Naive thymus-derived CD8-positive, alpha-beta T cell (primary cell): ENCODE measurements around the gene DIPK1B. TPM values are rescaled to one million over a fixed set of nuclear protein-coding genes. Genes with fewer than 3 reads are reported as not detected.
"Not testable (repeated sequence)": the region's sequence is repeated elsewhere in the genome, so short reads cannot be mapped to it uniquely, and the experiment has no call there.

ENCODE experiments used
- ATAC-seq, 2 donors: fragments of 150-1000 bp; cut with Tn5 transposase in 1 of 2; sonication (Bioruptor Pico), chemical (Tn5 transposase) in 1 of 2; 1 replicate in 1 of 2; 2 replicates in 1 of 2; pipeline ENCODE4 v1.10.0; 2021; ENCODE audit warnings: mild to moderate bottlenecking in 2 of 2, moderate library complexity in 2 of 2
- POLR2A ChIA-PET: fragments of 350-600 bp; sonication (Branson Sonifier 250); formaldehyde crosslinking; loops from one replicate; lab custom pipeline; 2021; ENCODE audit warnings: antibody characterized with exemption; lab: Charles Lee
- DNase-seq, 10 donors: peaks; one replicate each; pipeline versions ENCODE4 v3.0.0 to v3.0.0-alpha.2; 2020 to 2022
- H3K27ac Mint-ChIP-seq, 10 donors: one replicate each; pipeline ENCODE4 v1.8.0; 2020 to 2022; ENCODE audit warnings: mild to moderate bottlenecking in 10 of 10, mixed read lengths in 10 of 10, moderate library complexity in 4 of 10, inconsistent platforms in 1 of 10
- H3K27me3 Mint-ChIP-seq, 5 donors: one replicate each; pipeline ENCODE4 v1.8.0; 2021 to 2022; ENCODE audit warnings: mixed read lengths in 5 of 5
- H3K36me3 Mint-ChIP-seq, 3 donors: one replicate each; pipeline ENCODE4 v1.8.0; 2020 to 2022; ENCODE audit warnings: mixed read lengths in 3 of 3, mild to moderate bottlenecking in 2 of 3, inconsistent platforms in 1 of 3
- H3K4me1 Mint-ChIP-seq, 4 donors: one replicate each; pipeline ENCODE4 v1.8.0; 2021 to 2022; ENCODE audit warnings: mixed read lengths in 4 of 4
- H3K4me3 Mint-ChIP-seq, 10 donors: one replicate each; pipeline ENCODE4 v1.8.0; 2020 to 2022; ENCODE audit warnings: mild to moderate bottlenecking in 10 of 10, mixed read lengths in 10 of 10, moderate library complexity in 6 of 10, inconsistent platforms in 1 of 10
- H3K9me3 Mint-ChIP-seq, 9 donors: one replicate each; pipeline ENCODE4 v1.8.0; 2020 to 2022; ENCODE audit warnings: mixed read lengths in 9 of 9, mild to moderate bottlenecking in 3 of 9, inconsistent platforms in 1 of 9, moderate library complexity in 1 of 9
- polyA plus RNA-seq, 3 donors: library from polyadenylated mRNA; unstranded; fragments of 300-500 nt; fragmentation: Illumina TruSeq; gene quantifications; one replicate each; pipeline ENCODE4 v1.2.3, GENCODE V29; 2021
- total RNA-seq, 8 experiments: library from RNA in 2 of 8; stranded (reverse) in 2 of 8; gene quantifications; one replicate each; pipeline ENCODE4 v1.2.3 and lab custom pipeline; 2021 to 2026

DIPK1B gene
- total and polyA plus RNA-seq, 5 experiments from 2014 or later: 0.07 to 1.1 (median 0.58) TPM; not detected in 2

DNA sequence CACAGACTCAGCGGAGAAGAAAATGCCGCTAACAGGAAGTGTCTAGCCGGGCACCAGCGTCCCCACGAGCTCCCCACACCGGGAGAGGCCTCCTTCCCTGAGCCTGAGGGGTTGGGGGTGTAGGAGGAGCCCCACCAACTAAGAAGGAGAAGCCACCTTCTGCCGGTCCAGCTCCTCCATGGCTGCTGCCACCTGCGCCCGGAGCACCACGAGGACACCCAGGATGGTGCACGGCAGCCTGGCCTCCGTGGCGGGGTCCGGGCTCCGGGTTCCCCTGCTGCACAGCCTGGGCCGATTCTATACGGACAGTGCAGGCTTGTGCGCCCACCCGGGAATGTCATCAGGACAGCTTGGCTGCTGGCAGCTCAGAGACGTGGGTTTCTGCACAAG is 45.4 kb downstream of the DIPK1B start:
- H3K27me3 Mint-ChIP-seq: peaks cover 0 to 25% (median 3%) of the 10 kb centered on the region in 5 donors
- peaks cover 0 to 7% (median 2%) of the 10 kb centered on the region in 4 donors for H3K4me1 Mint-ChIP-seq
- H3K36me3 Mint-ChIP-seq: peaks cover 0 to 1% (median under 1%) of the 10 kb centered on the region in 3 donors
- H3K4me3 Mint-ChIP-seq: no peak overlapping the region
- POLR2A ChIA-PET: interaction anchor here (0.7 to 2.3 kb wide), 2 partner anchors 30 to 461 kb away, joined by 4 to 8 read pairs; no protein-coding TSS in a partner anchor
- H3K9me3 Mint-ChIP-seq: peaks cover under 1 to 11% (median 3%) of the 10 kb centered on the region in 9 donors
- DNase-seq (peak in 1 of 10 donors; percentile 45), ATAC-seq (no peak)
- no peak overlapping the region for H3K27ac Mint-ChIP-seq

DNA sequence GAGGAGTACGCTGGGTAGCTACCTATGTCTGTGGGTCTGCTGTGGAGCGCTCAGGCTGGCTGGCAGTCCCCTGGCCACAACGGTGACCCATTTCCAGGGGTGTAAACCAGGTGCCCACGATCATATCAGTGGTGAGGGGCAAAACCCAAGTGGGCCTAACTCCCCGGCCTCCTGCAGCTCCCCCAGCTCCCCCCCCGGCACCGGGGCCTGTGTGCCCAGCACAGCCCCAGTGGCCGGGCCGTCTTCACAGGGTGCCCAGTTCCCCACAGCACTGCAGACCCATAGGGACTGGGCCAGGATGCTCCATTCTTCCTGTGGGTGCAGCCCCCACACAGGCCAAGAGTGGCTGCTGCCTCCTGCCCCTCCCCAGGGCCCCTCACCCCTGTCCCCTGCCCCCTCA is 46.6 kb downstream of the DIPK1B start:
- Mint-ChIP-seq H3K27ac (no peak overlapping the region), H3K27me3 (peaks cover 0 to 28% (median 3%) of the 10 kb centered on the region in 5 donors), H3K4me3 (no peak overlapping the region), H3K36me3 (no peaks in the 10 kb centered on the region), H3K4me1 (peaks cover 0 to 7% (median 2%) of the 10 kb centered on the region in 4 donors), H3K9me3 (peaks cover 0 to 9% (median 0%) of the 10 kb centered on the region in 9 donors)
- DNase-seq (peak in 1 of 10 donors; percentile 21), ATAC-seq (no peak)
- POLR2A ChIA-PET: interaction anchor here (0.6 to 0.7 kb wide), 2 partner anchors 15 to 281 kb away, joined by 3 read pairs; no protein-coding TSS in a partner anchor

DNA sequence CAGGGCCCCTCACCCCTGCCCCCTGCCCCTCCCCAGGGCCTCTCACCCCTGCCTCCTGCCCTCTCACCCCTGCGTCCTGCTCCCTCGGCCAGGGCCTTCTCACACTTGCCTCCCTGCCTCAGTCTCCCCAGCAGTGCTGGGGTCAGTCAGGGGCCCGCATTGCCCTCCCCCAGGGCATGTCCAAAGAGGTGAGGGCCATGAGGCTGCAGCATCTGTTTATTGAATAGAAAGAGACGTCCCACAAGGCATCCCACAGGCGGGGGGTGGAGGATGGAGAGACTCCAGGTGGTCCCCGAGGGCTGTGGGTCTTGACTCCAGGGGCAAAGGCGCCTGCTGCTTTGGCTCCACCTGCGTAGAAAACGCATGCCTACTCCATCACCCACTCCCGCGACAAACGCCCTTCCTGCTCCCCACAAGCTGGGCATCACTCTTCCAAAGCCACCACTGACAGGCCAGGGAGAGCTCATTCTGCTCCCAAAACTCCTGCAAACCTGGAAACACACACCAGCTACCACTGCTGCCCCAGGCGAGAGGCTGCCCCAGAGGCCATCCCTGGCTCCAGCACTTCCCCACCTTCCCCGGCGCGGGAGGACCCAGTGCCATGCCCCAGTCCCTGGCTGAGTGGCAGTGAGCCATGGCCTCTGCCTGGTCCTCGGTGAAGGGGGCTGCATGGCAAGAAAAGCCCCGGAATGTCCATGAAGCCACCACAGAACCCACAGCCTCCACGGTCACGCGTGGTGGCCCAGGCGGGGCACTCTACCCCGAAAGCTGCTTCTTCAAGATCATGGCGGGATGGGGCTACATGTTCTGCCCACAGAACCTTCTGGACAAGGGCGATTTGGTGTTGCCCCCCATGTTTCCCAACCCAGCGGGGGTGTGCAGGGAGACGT is 47.3 kb downstream of the DIPK1B start:
- Mint-ChIP-seq H3K9me3 (peaks cover 0 to 9% (median 0%) of the 10 kb centered on the region in 9 donors), H3K27me3 (peaks cover 0 to 28% (median 3%) of the 10 kb centered on the region in 5 donors), H3K4me3 (peak overlapping the region in 1 of 10 donors; percentile 19), H3K4me1 (peaks cover 0 to 5% (median 2%) of the 10 kb centered on the region in 4 donors), H3K27ac (no peak overlapping the region), H3K36me3 (no peaks in the 10 kb centered on the region)
- ATAC-seq (no peak), DNase-seq (peak in 1 of 10 donors; percentile 38)
- POLR2A ChIA-PET: interaction anchor here (0.5 kb wide), 1 partner anchor 355 kb away, joined by 3 read pairs; no protein-coding TSS in a partner anchor

DNA sequence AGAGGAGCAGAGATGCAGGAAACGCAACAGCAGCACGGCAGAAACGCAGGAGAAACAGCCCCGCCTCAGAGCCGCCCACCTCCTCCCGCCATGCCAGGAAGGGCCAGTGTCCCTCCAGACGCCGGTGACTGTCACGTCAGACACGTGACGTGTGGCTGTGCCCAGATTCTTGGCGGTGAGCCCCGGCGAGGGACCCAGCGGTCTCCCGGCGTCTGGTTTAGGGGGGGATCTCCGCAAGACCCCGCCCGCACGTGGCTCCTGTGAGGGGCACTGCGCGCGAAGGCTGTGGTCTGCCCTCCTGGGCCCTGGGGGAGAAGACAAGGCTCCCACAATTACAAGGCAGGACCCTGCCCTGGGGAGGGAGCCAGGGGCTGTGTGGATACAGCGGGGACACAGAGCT is 48.1 kb downstream of the DIPK1B start:
- H3K27ac Mint-ChIP-seq: no peak overlapping the region
- H3K36me3 Mint-ChIP-seq: no peaks in the 10 kb centered on the region
- DNase-seq (peak in 1 of 10 donors; percentile 55), ATAC-seq (no peak)
- H3K9me3 Mint-ChIP-seq: peaks cover 0 to 9% (median 0%) of the 10 kb centered on the region in 9 donors
- peak overlapping the region in 1 of 10 donors; percentile 19 for H3K4me3 Mint-ChIP-seq
- H3K27me3 Mint-ChIP-seq: peaks cover 0 to 29% (median 3%) of the 10 kb centered on the region in 5 donors
- H3K4me1 Mint-ChIP-seq: peaks cover 0 to 5% (median 2%) of the 10 kb centered on the region in 4 donors
- POLR2A ChIA-PET: no interaction called here

DNA sequence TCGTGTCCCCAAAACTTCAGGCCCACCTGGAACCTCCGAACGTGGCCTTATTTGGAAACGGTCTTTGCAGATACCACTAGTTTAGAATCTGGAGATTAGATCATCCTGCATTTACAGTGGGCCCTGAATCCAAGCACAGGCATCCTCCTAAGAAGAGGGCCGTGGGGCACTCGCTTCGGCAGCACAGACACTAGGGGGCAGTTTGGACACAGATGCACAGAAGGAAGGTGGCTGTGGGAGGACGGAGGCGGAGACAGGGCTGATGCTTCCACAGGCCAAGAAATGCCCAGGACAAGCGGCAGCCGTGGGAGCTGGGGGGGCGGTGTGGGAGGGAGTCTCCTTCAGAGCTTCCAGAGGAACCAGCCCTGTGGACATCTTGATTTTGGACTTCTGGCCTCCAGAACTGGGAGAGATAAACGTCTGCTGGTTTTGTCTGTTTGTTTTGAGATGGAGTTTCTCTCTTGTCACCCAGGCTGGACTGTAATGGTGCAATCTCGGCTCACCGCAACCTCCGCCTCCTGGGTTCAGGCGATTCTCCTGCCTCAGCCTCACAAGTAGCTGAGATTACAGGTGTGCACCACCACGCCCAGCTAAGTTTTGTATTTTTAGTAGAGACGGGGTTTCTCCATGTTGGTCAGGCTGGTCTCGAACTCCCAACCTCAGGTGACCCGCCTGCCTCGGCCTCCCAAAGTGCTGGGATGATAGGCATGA is 48.6 kb downstream of the DIPK1B start:
- POLR2A ChIA-PET: interaction anchor here (0.7 kb wide), 1 partner anchor 274 kb away, joined by 3 read pairs; no protein-coding TSS in a partner anchor
- peak overlapping the region in 1 of 10 donors; percentile 39 for H3K4me3 Mint-ChIP-seq
- ATAC-seq, H3K27ac Mint-ChIP-seq, H3K9me3 Mint-ChIP-seq, H3K4me1 Mint-ChIP-seq, H3K36me3 Mint-ChIP-seq: not testable (repeated sequence)
- DNase-seq: peak in 1 of 10 donors; percentile 57
- peaks cover 0 to 26% (median 5%) of the 10 kb centered on the region in 5 donors for H3K27me3 Mint-ChIP-seq

DNA sequence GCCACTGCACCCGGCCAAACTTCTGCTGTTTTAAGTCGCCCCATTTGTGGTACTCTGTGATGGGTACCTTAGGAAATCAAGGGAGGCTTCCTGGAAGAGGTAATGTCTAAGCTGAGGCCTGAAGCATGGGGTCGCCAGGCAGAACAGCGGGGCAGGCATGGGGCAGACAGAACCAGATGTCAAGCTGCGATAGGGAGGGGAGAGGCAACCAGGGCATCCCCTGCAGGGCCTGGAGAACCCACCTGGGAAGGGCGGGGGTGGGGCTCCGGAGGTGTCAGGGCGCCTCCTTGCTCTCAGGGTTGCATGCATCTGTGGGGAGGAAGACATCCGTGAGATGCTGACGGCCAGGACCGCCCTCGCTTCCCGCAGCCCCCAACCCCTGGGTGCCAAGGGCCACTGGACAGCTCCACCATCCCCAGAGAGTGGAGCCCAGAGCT is 49.2 kb downstream of the DIPK1B start:
- Mint-ChIP-seq H3K36me3 (no peaks in the 10 kb centered on the region), H3K27me3 (peaks cover 0 to 21% (median 6%) of the 10 kb centered on the region in 5 donors), H3K4me1 (peaks cover 0 to 13% (median 2%) of the 10 kb centered on the region in 4 donors), H3K4me3 (no peak overlapping the region), H3K27ac (no peak overlapping the region), H3K9me3 (peaks cover 0 to 2% (median 0%) of the 10 kb centered on the region in 9 donors)
- POLR2A ChIA-PET: interaction anchor here (0.7 kb wide), 1 partner anchor 274 kb away, joined by 3 read pairs; no protein-coding TSS in a partner anchor
- ATAC-seq (no peak), DNase-seq (no peak)

DNA sequence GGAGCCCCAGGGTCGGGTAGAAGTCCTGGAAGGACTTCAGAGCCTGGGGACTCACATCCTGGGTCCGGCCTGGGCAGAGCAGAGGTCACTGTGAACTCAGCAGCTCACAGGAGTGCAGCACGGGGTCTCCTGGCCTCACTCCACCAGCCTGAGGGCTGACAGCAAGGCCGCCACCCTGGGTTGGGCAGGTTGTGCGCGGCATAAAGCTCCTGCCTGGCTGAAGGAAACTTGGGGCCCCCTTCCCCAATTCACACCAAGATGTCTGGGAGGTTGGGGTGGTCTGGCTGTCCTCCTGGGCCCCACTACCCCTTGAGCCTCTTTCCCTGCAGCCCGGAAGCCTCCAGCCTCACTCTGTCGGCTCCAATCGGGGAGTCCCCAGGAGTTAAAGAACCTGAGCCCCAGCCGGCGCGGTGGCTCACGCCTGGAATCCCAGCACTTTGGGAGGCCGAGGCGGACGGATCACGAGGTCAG is 49.9 kb downstream of the DIPK1B start:
- POLR2A ChIA-PET: interaction anchor here (0.7 kb wide), 1 partner anchor 12 kb away, joined by 3 read pairs; no protein-coding TSS in a partner anchor

DNA sequence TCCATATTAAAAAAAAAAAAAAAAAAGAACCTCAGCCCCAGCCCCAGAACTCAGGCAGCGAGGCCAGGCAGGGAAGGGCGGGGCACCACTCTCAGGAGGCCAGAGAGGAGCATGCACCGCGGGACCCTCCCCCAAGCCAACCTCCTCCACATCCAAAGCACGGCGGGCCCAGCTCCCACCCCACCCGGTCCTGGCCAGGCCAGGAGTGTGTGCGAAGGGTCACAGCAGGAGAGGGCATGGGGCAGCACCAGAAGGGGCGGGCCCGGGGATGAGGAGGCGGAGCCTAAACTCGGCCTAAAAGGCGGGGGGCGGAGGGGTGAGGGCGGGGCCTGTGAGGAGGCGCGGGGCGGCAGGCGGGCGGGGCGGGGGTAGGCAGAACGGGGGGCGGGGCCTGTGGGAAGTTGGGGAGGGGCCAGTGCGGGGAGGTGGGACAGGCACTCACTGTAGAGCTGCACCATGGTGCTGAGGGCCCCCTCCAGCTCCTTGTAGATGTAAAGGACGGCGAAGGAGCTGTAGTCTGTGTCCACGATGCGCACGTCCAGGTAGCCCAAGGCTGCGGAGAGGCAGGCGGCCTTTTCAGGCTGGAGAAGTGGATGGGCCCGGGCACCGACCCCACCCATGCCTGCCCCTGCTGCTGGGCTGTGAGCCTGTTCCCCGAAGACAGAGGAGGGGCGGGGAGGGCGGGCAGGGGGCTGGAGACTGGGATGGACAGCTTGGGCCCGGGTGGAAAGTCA is 50.7 kb downstream of the DIPK1B start:
- ATAC-seq: peak; percentile 25 to 41
- peak overlapping the region in 2 of 10 donors; percentile 33 to 44 for H3K27ac Mint-ChIP-seq
- no peak overlapping the region for H3K4me3 Mint-ChIP-seq
- H3K9me3 Mint-ChIP-seq: no peaks in the 10 kb centered on the region
- H3K36me3 Mint-ChIP-seq: no peaks in the 10 kb centered on the region
- peaks cover 0 to 22% (median 2%) of the 10 kb centered on the region in 4 donors for H3K4me1 Mint-ChIP-seq
- peaks cover 0 to 33% (median 12%) of the 10 kb centered on the region in 5 donors for H3K27me3 Mint-ChIP-seq
- POLR2A ChIA-PET: interaction anchor here (0.5 to 0.7 kb wide), 2 partner anchors 11 to 563 kb away, joined by 3 to 5 read pairs; no protein-coding TSS in a partner anchor
- peak in 4 of 10 donors; percentile 17 to 61 (median 44) for DNase-seq

More for the DNA sequence above, 49.9 kb downstream of the DIPK1B start:
- Mint-ChIP-seq H3K4me1 (peaks cover 0 to 19% (median 2%) of the 10 kb centered on the region in 4 donors), H3K36me3 (no peaks in the 10 kb centered on the region), H3K9me3 (no peaks in the 10 kb centered on the region), H3K27me3 (peaks cover 0 to 27% (median 12%) of the 10 kb centered on the region in 5 donors), H3K4me3 (no peak overlapping the region), H3K27ac (no peak overlapping the region)
- no peak for ATAC-seq
- peak in 1 of 10 donors; percentile 57 for DNase-seq

DNA sequence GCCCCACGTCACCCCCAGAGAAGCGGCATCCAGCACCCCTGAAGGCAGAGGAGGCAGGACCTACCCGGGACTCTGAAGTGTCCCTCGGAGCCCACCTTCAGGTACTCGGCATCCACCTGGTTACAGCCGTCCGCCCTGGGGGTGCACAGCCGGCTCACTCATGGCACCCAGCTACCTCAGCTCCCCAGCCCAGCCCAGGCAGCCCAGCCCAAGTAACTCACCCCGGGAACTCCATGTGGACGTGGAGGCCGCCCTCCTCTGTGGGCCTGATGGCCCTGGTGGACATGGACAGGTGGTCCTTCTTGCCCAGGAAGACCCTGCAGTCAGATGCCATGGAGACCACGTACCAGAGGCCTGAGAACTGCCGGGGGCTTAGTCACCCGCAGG is 51.3 kb downstream of the DIPK1B start:
- Mint-ChIP-seq H3K4me3 (no peak overlapping the region), H3K27me3 (peaks cover 0 to 33% (median 12%) of the 10 kb centered on the region in 5 donors), H3K4me1 (peaks cover 0 to 22% (median 2%) of the 10 kb centered on the region in 4 donors), H3K9me3 (no peaks in the 10 kb centered on the region), H3K27ac (no peak overlapping the region), H3K36me3 (no peaks in the 10 kb centered on the region)
- POLR2A ChIA-PET: no interaction called here
- DNase-seq (peak in 1 of 10 donors; percentile 36), ATAC-seq (no peak)

DNA sequence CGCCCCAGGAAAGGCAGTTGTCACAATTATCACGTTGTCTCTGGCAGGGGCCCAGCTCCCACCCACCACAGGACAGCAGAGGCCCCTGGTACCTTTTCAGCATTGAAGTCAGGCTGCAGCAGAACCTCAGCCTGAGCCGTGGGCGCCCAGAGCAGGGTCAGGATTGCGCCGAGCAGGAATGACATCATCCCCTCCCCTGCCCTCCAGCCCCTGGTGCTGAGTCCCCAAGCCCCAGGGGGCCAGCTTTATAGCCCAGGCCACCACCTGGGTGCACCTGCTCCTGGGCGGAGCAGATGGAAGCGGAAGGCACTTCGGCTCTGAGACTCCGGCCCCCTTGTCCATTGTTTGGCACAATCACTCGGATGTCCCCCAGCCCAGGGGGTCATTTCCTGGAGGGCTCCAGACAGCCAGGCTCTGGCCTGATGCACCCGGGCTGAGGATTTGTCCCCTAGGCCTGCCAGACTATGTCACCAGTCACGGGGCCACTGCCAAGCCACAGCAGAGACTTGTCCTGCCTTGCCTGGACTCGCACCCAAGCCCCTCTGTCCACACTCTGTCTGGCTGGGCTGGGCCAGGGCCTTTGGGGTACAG is 52.0 kb downstream of the DIPK1B start, which contains the start of gene LCN15:
Gene LCN15 (minus strand): TSS at position 218 of the 591 bp plus-strand sequence. CDS start 30 bp downstream, at position 188.
- Mint-ChIP-seq H3K4me1 (peaks cover 0 to 22% (median 2%) of the 10 kb centered on the region in 4 donors), H3K27me3 (peaks cover 0 to 33% (median 12%) of the 10 kb centered on the region in 5 donors), H3K36me3 (no peaks in the 10 kb centered on the region), H3K27ac (peak within 1 kb of the TSS in 3 of 10 donors; percentile 33 to 70 (median 44)), H3K4me3 (no peak within 1 kb of the TSS), H3K9me3 (no peaks in the 10 kb centered on the region)
- DNase-seq (peak in 1 of 10 donors; percentile 34), ATAC-seq (no peak)
- POLR2A ChIA-PET: no interaction called here

DNA sequence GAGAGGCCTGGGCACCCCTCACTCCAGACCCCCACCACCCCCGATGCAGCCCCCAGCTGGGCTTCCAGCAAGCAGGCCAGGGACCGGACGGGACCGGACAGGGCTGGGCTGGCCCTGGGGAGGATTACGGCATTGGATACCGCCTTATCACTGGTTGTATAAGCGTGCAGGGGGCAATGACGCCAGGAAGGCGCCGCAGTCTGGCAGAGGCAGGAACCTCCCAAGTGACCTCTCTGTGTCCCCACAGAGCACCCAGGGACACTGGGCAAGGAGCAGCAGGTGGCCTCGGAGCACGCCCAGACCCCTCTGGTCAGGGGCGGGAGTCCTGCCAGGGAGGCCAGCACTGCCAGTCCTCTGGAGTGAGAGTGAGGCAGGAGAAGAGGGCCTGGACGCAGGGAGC is 52.7 kb downstream of the DIPK1B start:
- Mint-ChIP-seq H3K4me1 (peaks cover 4 to 22% (median 5%) of the 10 kb centered on the region in 4 donors), H3K9me3 (no peaks in the 10 kb centered on the region), H3K27ac (peak overlapping the region in 1 of 10 donors; percentile 70), H3K27me3 (peaks cover 0 to 36% (median 14%) of the 10 kb centered on the region in 5 donors), H3K4me3 (no peak overlapping the region), H3K36me3 (no peaks in the 10 kb centered on the region)
- ATAC-seq (no peak), DNase-seq (peak in 1 of 10 donors; percentile 42)
- POLR2A ChIA-PET: no interaction called here
